Measurements from ENCODE around the gene PCGF3. TPM values are rescaled to one million over a fixed set of nuclear protein-coding genes. Genes with fewer than 3 reads are reported as not detected.
"Not testable (repeated sequence)": the region's sequence is repeated elsewhere in the genome, so short reads cannot be mapped to it uniquely, and the experiment has no call there.

The PCGF3 gene
- total RNA-seq, 1 experiment from 2014 or later: 21.3 TPM

DNA sequence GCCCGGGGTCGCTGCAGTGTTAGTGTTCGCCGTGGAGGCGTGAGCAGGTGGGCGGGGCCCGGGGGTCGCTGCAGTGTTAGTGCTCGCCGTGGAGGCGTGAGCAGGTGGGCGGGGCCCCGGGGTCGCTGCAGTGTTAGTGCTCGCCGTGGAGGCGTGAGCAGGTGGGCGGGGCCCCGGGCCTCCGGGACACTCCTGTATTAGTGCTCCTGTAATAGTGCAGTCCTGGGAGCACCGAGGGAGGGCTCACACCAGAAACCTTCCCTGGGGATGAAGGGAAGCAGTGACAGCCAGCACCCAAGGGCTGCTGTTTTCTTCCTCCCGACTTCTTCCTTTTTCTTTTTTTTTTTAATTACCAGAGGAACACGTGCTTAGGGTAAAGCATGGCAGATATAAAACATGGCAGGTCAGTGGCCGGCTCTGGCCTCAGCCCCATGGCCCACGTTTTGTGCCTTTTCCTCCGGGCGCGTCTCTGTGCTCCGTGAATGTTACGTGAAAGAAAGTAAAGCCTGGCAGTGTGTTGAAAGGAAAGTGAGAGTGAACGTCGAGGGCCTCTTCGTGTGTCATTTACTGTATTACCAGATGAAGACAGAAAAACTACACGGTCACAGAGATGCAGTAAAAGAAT lies 42.0 kb downstream of the PCGF3 start:
- DNase-seq (ENCODE audit: low read depth): no peak
- in situ Hi-C loops (cut with HindIII; ENCODE audit: low pct_unique_long_range_greater_than_20kb, low sequenced_read_pairs): no loop called here

DNA sequence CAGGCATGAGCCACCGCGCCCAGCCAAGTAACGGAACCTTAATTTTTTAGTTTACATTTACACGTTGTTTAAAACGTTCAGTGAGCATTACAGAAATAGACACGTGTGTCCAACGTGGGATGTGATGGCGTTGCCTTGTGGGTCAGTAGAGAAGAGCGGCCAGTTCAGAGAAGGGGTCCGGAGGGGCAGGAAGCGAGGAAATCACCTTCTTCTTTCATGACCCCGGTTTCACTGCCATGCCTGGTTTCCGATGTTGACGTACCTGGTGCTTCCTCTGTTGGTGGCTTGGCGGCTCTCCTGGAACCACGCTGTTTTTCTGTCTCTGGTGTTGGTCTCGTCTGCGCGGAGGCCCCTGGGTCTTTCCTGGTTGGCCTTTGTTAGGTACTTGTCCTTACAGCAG lies 42.8 kb downstream of the PCGF3 start:
- no peak for DNase-seq (ENCODE audit: low read depth)
- in situ Hi-C loops (cut with HindIII; ENCODE audit: low pct_unique_long_range_greater_than_20kb, low sequenced_read_pairs): no loop called here

DNA sequence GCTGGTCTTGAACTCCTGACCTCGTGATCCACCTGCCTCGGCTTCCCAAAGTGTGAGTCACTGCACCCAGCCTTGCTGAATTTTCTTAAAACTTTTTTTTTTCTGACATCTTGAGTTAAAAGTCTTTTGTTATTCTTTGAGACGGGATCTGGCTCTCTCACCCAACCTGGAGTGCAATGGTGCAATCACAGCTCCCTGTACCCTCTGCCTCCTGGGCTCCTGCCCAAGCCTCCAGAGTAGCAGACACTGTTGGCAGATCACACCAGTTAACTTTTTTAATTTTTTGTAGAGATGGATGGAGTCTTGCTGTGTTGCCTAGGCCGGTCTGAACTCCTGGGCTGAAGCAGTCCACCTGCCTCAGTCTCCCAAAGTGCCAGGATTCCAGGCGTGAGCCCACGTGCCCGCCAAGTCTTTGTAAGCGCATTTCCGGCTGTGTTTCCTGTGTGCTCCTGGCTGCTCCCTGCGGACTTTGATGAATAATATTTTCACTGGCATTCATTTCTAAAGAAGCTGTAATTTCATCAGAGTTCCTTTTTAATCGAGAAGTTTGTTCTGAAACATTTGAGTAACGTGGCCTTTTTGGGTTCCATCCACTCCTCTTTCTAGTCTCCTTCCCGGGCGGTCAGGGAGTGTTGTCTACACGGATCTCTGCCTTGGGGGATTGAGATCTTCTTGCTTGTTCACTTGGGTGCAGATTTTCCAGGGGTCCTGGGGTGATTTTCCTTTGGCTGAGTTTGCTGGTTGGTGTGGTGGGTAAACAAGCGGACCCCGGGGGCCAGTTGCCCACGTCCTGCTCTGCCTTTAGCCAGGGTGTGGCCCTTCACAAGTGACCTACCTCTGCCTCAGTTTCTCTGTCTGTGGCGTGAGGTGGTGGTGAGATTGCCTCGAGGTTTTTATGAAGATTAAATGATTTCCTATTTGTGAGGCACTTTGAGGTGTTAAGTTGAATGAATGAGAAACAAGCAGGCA lies 44.4 kb downstream of the PCGF3 start:
- in situ Hi-C loops (cut with HindIII; ENCODE audit: low pct_unique_long_range_greater_than_20kb, low sequenced_read_pairs): no loop called here
- DNase-seq (ENCODE audit: low read depth): no peak

DNA sequence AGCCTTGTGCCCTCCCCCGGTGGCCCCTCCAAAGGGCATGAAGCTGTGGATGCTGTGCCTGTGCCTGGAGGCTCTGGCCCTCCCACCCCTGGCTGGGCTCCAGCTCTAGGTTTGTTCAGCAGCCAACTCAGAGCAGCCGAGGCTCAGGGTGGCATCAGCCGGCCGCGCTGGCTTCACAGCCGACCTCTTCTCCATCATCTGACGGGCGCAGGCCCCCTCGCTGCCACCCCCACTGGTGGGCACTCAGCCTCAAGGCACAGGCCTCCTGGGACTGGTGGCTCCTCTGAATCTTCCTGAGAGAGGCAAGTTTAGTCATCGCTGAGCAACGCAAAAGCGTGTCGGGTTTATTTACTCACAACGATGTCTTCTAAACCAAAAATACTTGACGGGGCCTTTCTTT lies 46.0 kb downstream of the PCGF3 start:
- in situ Hi-C loops (cut with HindIII; ENCODE audit: low pct_unique_long_range_greater_than_20kb, low sequenced_read_pairs): no loop called here
- DNase-seq (ENCODE audit: low read depth): no peak

DNA sequence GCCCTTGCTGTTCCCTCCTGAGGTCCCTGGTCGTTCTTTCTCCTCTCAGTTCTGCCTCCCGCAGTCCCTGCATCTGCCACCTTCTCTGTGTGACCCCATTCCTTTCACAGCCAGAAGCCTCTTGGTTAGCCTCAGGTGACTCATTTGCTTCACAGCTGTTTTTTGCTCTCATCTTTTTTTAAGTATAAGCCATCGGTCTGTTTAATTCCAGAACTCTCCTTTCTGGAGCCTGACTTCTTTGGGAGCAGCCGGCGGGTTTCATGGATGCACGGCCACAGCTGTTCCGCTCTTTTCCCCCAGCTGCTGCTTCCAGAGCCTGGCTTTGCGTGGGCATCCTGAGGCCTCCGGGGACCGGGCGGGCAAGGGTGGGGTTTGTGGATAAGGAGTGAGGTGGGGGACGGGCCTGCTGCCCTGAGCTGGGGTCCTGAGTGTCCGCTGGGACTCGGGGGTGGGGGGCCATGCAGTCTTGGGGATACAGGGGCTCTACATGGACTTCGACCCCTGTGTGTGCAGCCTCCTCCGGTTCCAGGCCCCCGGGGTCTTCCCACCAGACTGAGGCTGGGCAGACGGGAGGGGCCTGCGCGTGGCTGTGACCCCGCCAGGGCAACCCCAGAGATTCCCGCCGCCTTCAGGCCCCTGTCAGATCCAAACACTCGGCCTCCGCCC lies 46.7 kb downstream of the PCGF3 start:
- in situ Hi-C loops (cut with HindIII; ENCODE audit: low pct_unique_long_range_greater_than_20kb, low sequenced_read_pairs): no loop called here
- DNase-seq (ENCODE audit: low read depth): no peak

DNA sequence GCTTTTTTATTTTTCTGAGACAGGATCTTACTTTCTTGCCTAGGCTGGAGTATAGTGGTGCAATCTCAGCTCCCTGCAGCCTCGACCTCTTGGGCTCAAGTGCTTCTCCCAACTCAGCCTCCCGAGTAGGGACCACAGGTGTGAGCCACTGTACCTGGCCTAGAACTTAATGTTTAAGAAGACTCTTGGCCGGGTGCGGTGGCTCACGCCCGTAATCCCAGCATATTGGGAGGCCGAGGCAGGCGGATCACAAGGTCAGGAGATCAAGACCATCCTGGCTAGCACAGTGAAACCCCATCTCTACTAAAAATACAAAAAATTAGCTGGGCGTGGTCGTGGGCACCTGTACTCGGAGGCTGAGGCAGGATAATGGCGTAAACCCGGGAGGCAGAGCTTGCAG lies 47.6 kb downstream of the PCGF3 start:
- DNase-seq (ENCODE audit: low read depth); in situ Hi-C loops (cut with HindIII; ENCODE audit: low pct_unique_long_range_greater_than_20kb, low sequenced_read_pairs): not testable (repeated sequence)

DNA sequence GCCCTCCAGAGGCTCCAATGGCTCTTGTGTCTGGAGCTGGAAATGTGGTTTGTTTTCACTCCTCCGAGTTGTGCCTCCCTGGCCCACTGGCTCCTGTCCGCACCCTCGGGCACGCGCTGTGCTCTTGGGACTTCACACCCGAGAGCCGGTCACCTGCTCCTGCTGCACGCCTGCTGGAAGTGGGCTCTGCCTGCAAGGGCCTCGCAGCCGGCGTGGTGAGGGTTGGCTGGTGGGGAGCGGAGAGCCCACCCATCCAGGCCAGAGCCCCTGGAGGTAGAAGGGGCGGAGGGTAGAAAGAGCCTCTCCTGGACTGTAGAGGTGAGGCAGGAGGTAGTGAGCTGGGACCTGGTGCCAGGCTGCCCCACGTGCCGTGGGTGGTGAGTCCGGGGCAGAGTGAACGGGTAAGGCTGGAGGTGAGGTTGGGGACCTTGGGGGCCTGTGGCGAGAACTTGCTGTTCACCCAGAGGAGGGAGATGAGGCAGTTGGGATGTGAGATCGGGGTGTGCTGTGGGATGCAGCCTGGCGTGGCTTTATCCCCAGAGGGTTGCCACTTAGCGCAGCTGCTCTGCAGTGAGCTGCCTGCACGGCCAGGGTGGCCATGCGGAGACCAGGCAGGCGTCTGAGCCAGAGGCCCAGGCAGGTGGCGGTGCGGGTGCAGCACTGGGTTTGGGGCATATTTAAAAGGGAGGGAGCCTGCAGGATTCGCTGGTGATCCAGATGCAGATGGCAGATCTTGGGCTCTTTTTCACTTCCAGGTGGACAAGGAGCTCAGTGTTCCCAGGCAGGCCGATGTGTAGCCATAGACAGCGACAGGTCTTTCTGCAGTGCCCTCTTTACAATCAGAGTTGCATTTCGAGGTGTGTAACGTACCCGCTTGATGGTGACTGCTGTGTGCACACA lies 48.8 kb downstream of the PCGF3 start:
- no peak for DNase-seq (ENCODE audit: low read depth)
- in situ Hi-C loops (cut with HindIII; ENCODE audit: low pct_unique_long_range_greater_than_20kb, low sequenced_read_pairs): no loop called here

DNA sequence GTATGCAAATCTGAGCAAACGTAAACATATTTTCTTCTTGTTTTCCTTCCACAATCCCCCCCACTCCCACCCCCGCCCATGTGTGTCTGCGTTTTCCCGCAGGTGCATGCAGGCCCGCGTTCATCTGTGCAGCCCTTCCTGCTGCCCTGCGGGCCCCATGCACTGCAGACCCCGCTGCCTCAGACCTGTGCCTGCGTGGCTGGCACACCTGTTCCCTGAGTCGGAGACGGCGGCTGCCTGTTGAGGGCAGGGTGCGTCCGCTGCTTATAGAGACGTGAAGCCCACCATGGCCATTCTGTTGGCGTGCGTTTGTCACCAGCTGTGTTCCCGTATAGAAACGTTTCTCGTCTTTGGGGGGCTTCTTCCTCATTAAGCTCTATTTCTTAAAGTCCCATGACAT lies 51.5 kb downstream of the PCGF3 start:
- DNase-seq (ENCODE audit: low read depth): no peak
- in situ Hi-C loops (cut with HindIII; ENCODE audit: low pct_unique_long_range_greater_than_20kb, low sequenced_read_pairs): no loop called here

DNA sequence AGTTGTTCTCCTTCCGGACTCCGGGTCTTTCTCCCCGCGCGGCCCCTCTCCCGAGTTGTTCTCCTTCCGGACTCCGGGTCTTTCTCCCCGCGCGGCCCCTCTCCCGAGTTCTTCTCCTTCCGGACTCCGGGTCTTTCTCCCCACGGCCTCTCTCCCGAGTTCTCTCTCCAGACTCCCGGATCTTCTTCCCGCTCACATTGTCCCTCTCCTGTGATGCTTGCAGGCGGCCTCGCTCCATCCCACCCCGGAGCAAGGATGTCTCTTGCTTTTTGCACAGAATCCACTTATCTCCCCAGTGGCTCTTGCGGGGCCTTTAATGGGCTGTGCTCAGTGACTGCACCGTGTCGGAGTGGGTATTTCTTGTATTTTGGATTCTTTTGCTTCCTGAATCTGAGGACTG lies 54.2 kb downstream of the PCGF3 start:
- DNase-seq (ENCODE audit: low read depth); in situ Hi-C loops (cut with HindIII; ENCODE audit: low pct_unique_long_range_greater_than_20kb, low sequenced_read_pairs): not testable (repeated sequence)

DNA sequence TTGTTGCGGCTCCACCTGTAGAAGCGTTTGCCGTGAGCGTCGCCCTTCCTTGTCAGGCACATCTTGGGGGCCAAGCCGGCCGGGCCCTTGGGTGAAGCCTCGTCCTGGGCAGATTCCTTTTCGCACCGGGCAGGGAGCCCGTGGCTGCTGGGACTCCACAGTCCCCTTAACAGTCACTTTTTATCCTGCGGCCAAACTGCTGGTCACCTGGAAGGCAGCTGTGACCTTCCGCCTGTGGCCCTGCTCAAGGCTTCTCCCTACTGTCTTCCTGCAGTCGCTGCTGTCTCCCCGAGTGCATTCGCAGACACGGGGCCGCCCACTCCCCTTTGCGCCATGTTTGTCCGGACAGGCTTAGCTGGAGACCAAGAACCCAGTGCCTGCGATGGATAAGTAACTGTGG lies 55.0 kb downstream of the PCGF3 start:
- in situ Hi-C loops (cut with HindIII; ENCODE audit: low pct_unique_long_range_greater_than_20kb, low sequenced_read_pairs): no loop called here

DNA sequence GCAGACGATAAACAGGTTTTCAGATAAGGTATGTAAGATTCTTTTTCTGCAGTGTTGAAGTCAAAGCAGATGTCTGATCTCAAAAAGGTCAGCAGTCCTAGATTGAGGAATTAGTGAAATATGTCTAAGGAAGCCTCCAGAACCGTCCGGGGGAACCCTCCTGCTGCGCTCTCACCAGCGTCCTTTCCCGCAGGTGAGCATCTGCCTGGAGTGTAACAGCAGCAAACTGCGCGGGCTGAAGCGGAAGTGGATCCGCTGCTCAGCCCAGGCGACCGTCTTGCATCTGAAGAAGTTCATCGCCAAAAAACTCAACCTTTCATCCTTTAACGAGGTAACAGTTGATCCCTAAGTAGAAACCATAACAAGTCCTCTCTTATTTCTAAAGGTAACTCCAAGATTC lies 55.5 kb downstream of the PCGF3 start:
- in situ Hi-C loops (cut with HindIII; ENCODE audit: low pct_unique_long_range_greater_than_20kb, low sequenced_read_pairs): no loop called here
- DNase-seq (ENCODE audit: low read depth): no peak

More for the DNA sequence above, 55.0 kb downstream of the PCGF3 start:
- no peak for DNase-seq (ENCODE audit: low read depth)

DNA sequence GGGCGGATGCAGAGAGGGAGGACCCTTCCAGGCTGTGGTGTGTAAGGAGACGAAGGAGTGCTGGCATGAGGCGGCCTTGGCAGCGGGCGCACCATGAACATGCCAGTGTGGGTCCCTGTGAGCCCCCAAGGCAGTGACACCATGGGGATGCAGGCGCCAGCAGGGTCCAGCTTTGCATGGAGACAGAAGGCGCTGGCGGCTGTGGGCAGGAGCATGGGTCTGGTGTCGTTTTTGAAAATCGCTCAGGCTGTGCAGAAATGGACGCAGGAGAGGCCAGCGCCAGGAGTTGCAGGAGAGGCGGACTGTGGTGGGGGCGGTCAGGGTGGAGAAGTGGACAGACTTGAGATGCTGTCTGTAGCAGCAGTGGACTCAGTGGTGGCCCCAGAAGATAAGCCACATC lies 56.1 kb downstream of the PCGF3 start:
- in situ Hi-C loops (cut with HindIII; ENCODE audit: low pct_unique_long_range_greater_than_20kb, low sequenced_read_pairs): no loop called here
- DNase-seq (ENCODE audit: low read depth): no peak

DNA sequence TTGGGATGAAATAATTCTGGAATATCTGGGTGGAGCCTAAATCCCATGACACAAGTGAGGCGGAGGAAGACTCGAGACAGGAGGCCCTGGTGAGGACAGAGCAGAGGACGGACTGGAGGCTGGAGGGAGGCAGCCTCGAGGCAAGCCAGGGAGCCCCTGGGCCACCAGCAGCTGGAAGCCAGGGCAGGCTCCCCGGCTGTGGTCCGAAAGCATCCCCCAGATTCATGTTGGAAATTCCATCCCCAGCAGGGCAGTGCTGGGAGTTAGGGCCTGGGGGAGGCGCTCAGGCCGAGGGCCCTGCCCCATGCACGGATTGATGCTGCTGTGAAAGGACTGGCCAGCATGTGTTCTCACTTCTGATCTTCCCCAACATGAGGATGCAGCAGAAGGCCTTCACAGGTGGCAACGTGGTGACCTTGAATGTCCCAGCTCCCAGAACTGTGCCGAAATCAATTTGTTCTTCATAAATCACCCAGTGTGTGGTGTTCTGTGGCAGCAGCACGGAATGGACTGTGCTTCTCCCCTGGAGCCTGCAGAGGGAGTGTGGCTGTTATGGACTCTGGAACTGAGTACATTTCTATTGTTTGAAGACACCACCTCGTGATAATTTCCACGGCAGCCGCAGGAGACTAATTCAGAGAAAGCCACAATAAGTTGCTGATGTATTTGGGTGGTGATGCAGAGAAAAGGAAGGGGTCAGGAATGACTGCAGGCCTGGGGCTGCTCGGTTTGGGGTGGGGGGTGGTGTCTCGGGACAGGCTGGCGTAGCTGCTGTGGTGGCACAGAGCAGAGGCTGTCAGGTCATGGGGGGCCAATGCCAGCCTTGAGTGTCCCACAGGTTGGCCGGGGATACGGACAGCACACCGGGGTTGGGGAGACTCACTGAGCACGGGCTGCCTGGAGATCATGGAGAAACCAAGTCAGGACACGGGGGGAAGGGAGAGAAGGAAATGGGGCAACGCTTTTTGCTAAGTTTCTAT lies 56.9 kb downstream of the PCGF3 start:
- in situ Hi-C loops (cut with HindIII; ENCODE audit: low pct_unique_long_range_greater_than_20kb, low sequenced_read_pairs): no loop called here
- DNase-seq (ENCODE audit: low read depth): no peak

DNA sequence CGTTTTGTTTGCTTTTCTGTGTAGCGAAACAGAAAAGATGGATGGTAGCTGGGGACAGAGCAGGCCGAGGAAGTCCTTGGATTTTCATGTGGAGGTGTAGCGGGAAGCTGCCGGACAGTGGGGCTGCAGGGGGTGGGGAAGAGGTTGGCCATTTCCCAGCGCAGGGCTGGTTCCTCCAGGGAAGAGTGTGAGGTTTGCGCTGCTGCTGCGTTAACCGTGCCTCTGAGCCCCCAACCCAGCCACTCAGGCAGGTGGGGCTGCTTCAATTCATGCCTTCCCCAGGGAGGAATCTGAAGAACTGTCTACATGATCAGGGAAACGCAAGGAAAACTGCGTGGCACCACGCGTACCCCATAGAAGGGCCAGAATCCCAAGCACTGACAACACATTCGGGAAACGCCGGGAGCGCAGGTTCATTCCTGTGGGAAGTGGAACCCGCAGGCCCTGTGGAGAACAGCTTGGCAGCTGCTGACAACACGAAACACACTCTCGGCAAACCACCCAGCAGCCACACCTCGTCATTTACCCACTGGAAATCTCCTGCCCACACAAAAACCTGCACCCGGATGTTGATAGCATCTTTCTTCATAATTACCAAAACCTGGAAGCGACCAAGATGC lies 57.7 kb downstream of the PCGF3 start:
- in situ Hi-C loops (cut with HindIII; ENCODE audit: low pct_unique_long_range_greater_than_20kb, low sequenced_read_pairs): no loop called here
- no peak for DNase-seq (ENCODE audit: low read depth)

DNA sequence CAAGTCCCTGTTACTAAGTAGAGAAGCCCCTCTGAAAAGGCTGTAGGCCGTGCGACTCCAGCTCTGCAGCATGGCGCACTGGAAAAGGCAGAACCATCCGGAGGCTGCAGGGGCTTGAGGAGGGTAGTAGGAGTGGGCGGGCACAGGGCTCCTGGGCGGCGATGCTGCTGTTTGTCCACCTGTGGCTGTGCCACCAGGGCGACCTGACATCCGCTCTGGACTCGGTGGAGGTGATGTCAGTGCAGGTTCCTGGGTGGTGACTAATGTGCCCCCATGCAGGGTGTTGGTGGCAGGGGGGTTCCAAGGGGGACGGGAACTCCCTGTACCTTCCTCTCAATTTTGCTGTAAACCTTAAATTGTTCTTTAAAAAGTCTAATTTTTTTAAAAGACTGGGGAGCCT lies 58.3 kb downstream of the PCGF3 start:
- in situ Hi-C loops (cut with HindIII; ENCODE audit: low pct_unique_long_range_greater_than_20kb, low sequenced_read_pairs): no loop called here
- DNase-seq (ENCODE audit: low read depth): no peak

DNA sequence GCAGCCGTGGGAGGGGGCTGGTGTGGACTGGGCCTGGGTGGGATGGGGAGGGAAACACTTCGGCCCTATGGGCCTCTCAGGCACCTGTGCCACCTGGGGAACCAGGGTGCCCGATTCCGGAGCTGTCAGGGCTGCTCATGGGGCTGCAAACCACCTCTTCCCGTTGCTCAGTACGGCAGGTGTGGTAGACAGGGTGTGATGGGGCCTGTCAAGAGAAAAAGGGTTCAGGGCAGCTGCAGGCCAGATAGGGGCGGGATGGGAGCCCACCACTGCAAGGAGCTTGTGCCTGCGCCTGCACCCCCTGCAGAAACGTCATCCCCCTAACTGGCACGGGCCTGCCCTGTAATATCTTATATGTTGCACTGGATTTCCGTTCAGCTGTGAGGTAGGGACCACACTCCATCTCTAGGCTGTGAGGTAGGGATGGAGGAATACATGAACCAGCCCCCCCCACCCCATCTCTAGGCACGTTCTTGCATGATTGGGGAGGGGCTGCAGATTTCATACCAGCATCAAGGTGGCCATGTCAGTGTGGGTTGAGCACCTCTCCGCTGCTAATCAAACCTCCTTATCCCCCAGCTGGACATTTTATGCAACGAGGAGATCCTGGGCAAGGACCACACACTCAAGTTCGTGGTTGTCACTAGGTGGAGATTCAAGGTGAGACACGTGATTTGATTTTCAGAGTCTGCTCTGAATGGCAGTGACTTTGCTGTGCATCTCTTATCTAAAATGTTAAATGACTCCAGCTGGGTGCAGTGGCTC lies 59.0 kb downstream of the PCGF3 start:
- in situ Hi-C loops (cut with HindIII; ENCODE audit: low pct_unique_long_range_greater_than_20kb, low sequenced_read_pairs): no loop called here
- DNase-seq (ENCODE audit: low read depth): no peak
